Lung microvascular endothelial cell (primary cell): Measurements from ENCODE around the gene SYNE1. TPM values are rescaled to one million over a fixed set of nuclear protein-coding genes. Genes with fewer than 3 reads are reported as not detected.
"Not testable (repeated sequence)": the region's sequence is repeated elsewhere in the genome, so short reads cannot be mapped to it uniquely, and the experiment has no call there.

Experiments
- DNase-seq, 2 donors: peaks; one replicate each; pipeline versions ENCODE4 v3.0.0 to v3.0.0-alpha.2; 2010; ENCODE audit warnings: low read depth in 2 of 2
- total RNA-seq: library from RNA; depleted of rRNA; stranded (reverse); fragments of >200 nt; gene quantifications from 2 replicates; pipeline ENCODE4 v1.2.1, GENCODE V29; 2014

The SYNE1 gene
- total RNA-seq, 1 donor from 2014 or later = 44.8 TPM

- DNase-seq = no peak
These were observed 140.4 kb downstream of the SYNE1 start for GRCh38 chr6:152496731-152497130.

DNA sequence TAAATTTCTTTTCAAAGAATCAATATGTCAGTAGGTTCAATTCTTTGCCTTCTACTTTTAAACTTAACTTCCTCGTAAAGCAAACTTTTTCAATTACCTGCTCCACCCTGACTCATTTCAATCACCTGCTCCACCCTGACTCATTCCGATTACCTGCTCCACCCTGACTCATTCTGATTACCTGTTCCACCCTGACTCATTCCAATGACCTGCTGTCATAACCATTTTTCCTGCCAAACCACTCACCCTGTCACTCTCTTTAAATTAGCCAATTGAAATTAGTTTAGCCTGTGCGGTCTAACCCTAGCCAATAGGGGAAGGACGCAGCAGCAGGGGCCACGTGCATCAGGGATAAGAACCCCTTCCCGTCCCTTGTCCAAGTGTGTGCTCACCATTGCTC, 141.7 kb downstream of the SYNE1 start:
- DNase-seq = not testable (repeated sequence)

- not testable (repeated sequence) for DNase-seq
These were observed 144.9 kb downstream of the SYNE1 start for GRCh38 chr6:152492281-152492680.

- DNase-seq = not testable (repeated sequence)
These were observed 145.7 kb downstream of the SYNE1 start for GRCh38 chr6:152491501-152491900.

DNA sequence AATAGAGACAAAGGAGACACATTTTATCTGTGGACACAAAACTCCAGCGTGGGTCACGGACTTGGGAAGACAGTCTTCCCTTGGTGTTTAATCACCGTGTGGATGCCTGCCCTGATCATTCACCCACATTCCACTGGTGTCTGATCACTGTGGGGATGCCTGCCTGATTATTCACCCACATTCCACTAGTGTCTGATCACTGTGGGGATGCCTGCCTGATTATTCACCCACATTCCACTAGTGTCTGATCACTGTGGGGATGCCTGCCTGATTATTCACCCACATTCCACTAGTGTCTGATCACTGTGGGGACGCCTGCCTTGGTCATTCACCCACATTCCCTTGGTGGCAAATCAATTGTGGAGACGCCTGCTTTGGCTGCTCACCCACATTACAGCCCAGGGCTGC, 146.2 kb downstream of the SYNE1 start:
- not testable (repeated sequence) for DNase-seq

DNA sequence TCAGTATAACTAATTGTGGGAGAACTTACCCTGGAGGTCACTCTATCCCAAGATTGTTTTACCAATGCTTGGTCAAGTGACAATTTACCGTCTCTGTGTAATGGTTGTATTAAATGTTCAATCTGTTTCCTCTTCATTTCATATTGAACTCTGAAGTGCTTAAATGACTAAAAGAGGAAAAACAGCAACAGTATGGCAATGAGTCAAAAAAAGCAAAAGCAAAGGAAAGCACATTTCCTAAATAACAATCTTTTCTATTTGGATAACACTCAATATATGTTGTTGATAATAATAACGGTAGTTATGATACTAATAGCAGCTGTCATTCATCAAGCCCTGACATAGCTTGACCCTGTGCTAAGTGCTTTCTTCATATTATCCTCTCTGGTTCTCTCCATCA, 152.4 kb downstream of the SYNE1 start:
- DNase-seq = peak; percentile 23 to 86

DNA sequence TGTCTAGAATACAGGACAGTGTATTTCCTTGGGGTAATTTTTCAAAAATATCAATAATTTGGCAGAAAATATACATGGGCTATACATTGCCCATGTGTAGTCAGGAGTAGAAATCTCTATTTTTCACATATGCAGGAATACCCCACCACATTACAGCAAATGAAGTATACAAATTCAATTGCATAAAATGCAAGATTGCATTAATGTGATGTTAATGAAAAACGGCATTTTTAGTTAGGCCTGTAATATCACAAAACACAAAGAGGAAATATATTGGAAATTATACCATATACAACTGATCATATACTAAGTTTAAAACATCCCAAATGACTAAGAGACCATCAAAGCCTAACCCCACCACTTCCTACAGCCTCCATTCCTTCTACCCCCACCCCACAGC, 154.9 kb downstream of the SYNE1 start:
- no peak for DNase-seq

GRCh38 chr6:152478377-152479010, 158.7 kb downstream of the SYNE1 start:
- DNase-seq = no peak

DNA sequence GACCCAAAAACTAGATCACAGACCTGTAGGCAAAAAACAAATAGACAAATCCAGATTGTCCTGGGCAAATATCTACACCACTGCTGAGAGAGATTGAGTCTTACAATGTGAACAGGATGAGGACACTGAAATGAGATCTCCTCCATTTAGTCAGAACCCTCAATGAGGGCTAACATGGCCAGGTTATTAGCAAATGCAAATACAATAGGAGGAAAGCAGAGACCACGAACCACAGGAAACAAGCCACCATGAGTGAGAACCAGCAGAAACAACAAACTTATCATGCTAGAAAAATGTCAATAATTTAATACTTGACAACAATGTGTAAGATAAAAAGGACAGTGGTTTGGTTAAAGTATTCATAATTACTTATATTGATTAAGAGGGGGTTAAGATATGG, 162.8 kb downstream of the SYNE1 start:
- DNase-seq = peak in 1 of 2 donors; percentile 27

DNA sequence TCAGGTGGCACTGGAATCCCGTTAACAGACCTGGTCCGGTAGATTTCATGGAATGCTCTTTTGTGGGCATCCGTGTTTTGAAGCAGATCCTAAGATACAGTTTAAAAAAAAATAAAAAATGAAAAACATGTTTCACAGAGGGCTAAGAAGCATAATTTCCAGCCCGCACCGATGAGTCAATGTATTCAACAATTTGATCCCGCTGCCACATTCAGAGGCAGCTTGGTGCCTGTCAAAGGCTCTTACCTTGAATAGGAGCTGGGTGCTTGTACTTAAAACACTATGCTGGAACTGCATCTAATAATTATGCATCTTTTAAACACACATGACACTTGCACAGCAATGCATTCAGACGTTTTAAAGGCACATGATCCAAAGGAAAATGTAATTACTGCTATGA, 164.8 kb downstream of the SYNE1 start:
- no peak for DNase-seq

DNA sequence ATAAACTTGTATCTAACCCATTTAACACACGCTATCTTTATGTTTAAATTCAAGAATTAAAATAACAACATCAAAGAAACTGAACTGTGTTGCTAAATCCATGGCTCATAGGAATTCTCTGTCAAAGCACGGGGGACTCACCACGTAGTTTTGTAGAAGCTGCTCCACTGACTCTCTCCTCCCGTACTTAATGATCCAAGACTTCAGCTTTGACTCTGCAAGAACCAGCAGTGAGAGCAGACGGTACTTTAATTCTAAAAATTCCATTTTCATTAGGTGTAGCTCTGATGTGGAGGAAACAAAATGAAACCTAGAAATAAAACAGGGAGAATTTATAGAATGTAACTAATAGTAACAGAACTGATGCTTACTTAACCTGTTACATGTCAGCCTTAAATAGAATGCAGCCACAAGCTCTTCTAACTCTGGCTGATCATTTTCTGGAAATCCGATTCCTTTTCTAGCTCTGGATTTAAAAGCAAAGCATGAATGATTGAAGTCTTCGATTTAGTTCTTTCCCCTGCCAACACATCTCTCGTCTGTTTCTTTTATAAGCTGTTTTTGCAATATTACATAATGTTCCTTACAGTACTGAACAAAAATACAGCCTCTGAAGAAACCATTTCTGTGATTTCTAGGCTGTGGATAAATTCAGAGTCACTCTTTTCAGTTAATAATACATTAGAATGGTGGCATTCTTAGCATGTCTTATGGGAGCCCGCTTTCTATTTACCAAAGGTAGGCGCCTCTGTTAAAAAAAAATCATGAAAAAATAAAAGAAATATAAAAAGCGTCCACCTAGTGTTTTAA, 165.5 kb downstream of the SYNE1 start:
- no peak for DNase-seq

- DNase-seq = peak; percentile 2 to 62
These were observed 174.0 kb downstream of the SYNE1 start for GRCh38 chr6:152463164-152463563.

DNA sequence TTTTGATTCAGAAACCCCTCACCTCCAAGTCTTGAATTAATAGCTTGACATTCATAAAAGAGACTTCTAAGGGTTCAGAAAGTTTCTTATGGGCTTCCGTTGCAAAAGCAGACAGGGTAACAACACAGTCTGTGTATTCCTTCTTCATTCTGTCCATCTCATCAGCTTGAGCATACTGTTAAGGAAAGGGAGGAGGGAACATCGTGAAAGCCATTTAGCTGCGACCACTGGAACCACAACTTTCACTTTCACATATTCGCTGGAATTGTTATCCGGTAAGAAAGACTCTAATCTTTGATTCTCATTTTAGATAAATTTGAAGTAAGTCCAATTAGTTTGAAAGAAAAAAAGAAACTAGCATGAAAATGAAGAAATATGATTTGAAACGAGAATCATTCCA, 174.4 kb downstream of the SYNE1 start:
- peak; percentile 26 to 74 for DNase-seq

DNA sequence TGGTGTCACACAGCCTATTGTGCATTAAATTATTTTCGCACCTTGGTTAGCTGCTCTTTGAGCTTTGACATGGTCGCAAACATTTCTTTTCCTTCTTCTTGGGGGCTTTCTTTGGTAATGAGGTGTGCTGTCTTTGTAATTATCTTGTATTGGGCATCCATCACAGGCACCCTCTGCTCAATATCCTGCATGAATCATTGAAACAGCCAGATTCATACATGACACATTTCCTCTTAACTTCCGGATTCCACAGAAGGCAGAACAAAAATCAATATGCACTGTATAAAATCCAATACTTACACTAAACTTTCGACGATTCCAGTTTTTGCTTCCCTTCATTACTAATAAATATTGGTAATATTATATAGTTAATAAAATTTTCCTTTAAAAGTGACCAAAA, 175.6 kb downstream of the SYNE1 start:
- peak; percentile 23 to 80 for DNase-seq

DNA sequence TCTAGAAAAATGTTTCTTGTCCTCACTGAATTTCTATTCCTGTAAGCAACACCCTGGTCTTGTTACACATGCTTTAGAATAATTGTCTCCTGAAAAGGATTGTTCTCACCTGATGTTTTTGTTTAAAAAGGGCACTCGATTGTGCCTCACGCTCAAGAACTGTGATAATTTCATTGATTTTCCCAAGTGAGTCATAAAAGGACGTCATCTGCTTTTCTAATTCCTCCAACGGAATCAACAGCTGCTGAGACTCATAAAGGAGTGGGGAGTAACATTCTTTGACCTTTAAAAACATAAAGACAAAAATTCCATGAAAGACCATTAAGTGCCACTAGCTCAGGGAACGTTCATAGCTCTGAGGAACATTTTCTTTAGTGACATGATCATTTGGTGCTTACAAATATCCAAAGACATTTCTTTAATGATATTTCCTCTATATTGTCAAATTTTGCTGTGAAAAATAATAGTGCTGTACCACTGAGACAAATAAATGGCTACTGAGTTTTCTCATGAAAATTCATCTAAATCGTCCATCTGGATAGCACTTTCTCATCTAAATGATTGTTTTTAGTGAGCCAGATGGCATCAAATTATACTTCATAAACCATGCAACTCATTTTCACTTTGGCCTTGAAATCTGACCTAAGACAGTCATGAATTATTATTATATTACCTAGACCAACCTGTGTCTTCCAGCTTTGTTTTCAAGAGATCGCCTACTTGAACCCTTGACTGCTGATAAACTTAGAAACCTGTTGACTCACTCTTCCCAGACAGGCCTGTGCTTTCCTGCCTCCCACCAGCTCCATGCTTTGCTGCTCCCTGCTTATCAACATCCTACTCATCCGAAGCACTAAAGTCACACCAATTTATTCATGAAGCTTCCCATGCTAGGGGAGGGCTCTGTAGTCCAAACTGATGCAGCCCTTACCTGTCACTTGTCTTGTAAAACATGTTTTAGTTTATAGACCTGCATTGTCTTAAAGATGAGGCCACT, 178.2 kb downstream of the SYNE1 start:
- DNase-seq = peak in 1 of 2 donors; percentile 71

- DNase-seq = no peak
These were observed 179.1 kb downstream of the SYNE1 start for GRCh38 chr6:152457949-152458624.

DNA sequence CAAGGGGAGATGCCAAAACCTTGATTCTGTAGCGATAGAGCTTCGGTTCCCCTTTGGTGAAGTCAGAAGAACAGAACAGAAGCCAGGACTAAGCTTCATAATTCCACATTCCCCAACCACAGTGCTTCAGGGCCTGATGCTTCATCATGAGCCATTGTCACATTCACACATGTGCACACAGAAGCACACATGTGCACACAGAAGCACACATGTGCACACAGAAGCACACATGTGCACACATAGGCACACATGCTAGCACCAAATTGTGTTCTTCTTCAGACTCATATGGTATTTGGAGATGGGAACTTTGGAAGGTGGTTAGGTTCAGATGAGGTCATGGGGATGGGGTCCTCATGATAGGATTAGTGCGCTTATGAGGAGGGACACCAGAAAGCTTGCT, 183.2 kb downstream of the SYNE1 start:
- DNase-seq = no peak

DNA sequence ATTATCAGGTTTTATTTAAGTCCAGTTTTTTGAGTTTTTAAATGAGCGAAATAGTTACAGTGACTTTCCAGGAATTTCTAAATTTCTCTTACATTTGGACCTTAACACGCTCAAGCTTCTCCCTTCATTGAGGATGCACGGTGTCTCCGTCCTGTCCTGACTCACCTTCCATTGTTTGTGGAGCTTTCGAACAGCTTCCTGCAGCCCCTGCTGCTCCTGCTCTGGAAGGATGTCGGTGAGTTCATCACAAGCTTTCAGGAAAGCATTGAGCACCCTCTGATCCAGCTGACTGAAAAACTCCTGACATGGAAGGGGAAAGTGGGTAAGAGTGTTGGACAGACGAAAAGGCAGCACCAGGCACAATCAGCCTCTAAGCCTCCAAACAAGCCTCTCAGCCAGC, 183.7 kb downstream of the SYNE1 start:
- peak; percentile 43 to 84 for DNase-seq

- no peak for DNase-seq
These were observed 184.5 kb downstream of the SYNE1 start for GRCh38 chr6:152452639-152453038.

DNA sequence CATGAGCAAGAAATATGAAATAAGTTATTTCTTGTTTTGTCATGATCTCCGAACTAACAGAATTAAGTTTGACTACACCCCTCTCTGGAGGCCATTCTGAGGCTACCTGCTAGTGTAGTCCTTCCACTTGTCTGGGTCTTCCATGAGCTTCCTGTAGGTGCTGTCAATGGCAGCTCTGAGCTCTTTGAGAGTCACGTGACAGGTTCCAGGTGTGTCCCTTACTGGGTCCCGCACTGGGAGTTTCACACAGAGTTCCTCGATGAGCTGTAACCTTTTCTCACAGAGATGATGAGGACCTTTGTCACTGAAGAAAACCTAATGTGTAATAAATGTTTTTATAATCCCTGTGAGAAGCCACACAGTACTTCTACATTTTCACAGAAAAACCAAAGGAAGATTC, 186.6 kb downstream of the SYNE1 start:
- DNase-seq = no peak

DNA sequence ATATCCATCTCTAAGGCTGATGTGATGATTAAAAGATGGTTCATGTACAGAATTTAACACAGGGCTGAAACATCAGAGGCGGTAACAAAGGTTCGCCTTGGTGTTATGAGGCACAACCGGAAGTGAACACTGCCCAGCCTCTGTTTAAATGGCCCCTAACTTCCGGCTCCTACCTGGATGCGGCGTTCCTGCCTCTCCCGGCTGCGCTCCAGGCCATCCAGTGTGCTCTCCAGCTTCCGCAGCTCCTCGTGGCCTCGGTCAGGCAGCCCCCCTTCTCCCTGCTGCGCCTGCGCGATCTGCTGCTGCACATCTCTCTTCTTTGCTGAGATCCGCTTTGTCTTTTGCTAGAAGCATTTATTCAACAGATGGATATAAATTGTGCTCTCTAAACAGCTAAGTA, 195.3 kb downstream of the SYNE1 start:
- DNase-seq = no peak
